Fibroblast of pulmonary artery (primary cell): ENCODE data around the gene KRTCAP2.
"Not testable (repeated sequence)": the region's sequence is repeated elsewhere in the genome, so short reads cannot be mapped to it uniquely, and the experiment has no call there.

Experiments
- DNase-seq: peaks from one replicate; pipeline ENCODE4 v3.0.0-alpha.2; 2010; ENCODE audit warnings: low read depth
- H3K4me3 ChIP-seq: replicated peaks from 2 replicates; pipeline ENCODE4 v1.5.1; 2011; ENCODE audit warnings: low read depth, mild to moderate bottlenecking, control low read depth, low read length, moderate library complexity
- TF ChIP-seq, protein P1 (sequence below): IDR thresholded peaks from 2 replicates; pipeline ENCODE4 v1.5.1; 2011; ENCODE audit warnings: mild to moderate bottlenecking, control low read depth, low read length, inconsistent platforms; ENCODE audit errors: missing control alignments

KRTCAP2 gene

DNA sequence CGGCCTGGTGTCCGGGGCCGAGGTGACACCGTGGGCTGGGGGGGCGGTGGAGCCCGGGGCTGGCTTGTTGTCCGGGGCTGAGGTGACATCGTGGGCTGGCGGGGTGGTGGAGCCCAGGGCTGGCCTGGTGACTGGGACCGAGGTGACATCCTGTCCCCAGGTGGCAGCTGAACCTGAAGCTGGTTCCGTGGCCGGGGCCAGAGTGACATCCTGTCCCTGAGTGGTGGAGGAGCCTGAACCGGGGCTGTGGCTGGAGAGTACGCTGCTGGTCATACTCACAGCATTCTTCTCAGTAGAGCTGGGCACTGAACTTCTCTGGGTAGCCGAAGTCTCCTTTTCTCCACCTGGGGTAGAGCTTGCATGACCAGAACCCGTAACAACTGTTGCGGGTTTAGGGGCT lies 18.8 kb upstream of the KRTCAP2 start:
- no peak overlapping the region for H3K4me3 ChIP-seq
- TF ChIP-seq, protein P1, sequence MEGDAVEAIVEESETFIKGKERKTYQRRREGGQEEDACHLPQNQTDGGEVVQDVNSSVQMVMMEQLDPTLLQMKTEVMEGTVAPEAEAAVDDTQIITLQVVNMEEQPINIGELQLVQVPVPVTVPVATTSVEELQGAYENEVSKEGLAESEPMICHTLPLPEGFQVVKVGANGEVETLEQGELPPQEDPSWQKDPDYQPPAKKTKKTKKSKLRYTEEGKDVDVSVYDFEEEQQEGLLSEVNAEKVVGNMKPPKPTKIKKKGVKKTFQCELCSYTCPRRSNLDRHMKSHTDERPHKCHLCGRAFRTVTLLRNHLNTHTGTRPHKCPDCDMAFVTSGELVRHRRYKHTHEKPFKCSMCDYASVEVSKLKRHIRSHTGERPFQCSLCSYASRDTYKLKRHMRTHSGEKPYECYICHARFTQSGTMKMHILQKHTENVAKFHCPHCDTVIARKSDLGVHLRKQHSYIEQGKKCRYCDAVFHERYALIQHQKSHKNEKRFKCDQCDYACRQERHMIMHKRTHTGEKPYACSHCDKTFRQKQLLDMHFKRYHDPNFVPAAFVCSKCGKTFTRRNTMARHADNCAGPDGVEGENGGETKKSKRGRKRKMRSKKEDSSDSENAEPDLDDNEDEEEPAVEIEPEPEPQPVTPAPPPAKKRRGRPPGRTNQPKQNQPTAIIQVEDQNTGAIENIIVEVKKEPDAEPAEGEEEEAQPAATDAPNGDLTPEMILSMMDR, result no peak
- no peak for DNase-seq

DNA sequence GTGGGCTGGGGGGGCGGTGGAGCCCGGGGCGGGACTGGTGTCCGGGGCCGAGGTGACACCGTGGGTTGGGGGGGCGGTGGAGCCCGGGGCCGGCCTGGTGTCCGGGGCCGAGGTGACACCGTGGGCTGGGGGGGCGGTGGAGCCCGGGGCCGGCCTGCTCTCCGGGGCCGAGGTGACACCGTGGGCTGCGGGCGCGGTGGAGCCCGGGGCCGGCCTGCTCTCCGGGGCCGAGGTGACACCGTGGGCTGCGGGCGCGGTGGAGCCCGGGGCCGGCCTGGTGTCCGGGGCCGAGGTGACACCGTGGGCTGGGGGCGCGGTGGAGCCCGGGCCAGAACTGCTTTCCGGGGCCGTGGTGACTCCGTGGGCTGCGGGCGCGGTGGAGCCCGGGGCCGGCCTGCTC lies 16.8 kb upstream of the KRTCAP2 start:
- not testable (repeated sequence) for H3K4me3 ChIP-seq, DNase-seq

DNA sequence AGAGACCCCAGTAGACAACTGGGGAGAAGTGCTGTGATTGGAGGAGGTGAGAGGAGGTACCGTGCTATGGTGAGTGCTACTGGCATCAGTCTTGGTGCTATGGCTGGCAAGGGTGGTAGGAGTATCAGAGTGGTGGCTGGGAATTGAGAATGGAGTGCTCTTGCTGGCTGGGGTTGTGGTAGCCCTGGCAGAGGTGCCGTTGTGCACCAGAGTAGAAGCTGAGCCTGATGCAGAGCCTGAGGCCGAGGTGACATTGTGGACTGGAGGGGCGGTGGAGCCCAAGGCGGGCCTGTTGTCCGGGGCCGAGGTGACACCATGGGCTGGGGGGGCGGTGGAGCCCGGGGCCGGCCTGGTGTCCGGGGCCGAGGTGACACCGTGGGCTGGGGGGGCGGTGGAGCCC lies 15.2 kb upstream of the KRTCAP2 start:
- DNase-seq, result no peak
- H3K4me3 ChIP-seq, result no peak overlapping the region
- TF ChIP-seq, protein P1, result no peak

DNA sequence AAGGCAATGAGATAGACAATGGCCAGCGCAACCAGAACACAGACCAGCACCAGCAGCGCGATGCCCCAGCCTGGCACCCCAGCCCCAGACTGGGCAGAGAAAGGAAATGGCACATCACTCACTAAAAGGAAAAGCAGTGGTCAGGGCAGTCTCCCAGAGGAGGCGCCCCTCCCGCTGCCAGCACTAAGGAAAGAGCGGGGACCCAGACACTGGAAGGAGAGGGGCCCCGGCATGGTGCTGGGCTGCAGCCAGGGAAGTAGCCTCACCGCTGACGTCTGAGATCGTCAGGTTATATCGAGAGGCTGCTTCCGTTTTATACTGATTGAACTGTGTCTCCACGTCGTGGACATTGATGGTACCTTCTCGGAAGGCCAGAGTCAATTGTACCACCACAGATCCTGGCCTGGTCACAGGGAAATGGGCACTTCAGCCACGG lies 14.4 kb upstream of the KRTCAP2 start:
- TF ChIP-seq, protein P1, result no peak
- H3K4me3 ChIP-seq, result no peak overlapping the region
- no peak for DNase-seq

DNA sequence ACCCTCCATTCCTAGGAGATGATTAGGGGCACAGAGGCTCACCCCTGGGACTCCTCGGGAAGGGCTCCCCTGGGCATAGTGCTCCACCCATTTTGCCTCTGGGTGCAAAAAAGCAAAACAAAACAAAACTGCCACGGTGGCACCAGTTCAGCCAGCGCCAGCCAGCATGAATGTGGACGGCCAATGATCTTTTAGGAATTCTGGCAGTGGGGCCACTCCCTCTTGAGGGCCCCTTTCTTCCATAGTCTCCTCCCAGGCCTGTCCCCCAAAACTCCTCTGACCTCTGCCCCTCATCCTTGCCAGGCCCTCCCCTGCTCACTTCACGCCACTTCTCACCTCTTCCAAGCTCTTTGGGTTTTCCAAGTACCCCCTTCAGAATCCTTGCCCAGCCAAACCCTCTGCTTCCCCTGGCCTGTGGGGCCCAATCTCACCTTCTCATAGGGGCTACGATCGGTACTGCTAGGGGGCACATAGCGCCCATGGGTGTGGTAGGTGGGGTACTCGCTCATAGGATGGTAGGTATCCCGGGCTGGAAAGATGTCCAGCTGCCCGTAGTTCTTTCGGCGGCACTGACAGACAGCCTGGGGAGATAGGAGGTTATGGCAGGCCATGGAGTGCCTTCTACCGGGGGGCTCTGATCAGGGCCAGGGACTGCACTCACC lies 13.8 kb upstream of the KRTCAP2 start:
- no peak for DNase-seq
- TF ChIP-seq, protein P1, result no peak
- no peak overlapping the region for H3K4me3 ChIP-seq

DNA sequence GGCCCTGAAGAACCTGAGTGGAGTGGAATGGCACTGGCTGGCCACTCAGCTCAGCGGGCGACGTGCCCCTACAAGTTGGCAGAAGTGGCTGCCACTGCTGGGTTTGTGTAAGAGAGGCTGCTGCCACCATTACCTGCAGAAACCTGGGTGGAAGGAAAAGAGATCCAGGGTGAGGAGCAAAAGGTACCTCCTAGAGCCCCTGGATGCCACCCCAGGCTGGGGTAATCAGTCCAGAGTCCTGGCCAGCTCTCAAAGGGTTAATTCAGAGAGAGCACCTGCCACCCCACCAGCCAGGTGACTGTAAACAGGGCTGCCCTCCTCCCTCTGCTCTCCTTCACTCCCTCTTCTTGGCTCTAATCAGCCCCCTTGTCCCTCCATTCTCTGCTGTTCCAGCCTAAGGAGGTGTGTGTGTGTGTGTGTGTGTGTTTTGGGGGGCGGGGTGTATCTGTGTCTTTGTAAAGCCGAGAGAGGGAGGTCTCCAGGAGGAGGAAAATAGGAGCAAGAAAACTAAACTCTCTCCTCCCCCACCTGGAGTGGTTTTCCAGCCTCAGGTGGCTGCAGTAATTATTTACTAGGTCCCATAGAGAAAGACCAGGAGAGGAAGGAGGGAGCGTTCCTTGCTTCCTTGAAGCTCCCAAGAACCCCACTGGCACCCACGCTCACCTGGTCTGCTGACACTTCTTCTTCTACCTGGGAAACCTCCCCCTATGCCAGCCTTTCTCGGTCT lies 13.1 kb upstream of the KRTCAP2 start:
- no peak for DNase-seq

DNA sequence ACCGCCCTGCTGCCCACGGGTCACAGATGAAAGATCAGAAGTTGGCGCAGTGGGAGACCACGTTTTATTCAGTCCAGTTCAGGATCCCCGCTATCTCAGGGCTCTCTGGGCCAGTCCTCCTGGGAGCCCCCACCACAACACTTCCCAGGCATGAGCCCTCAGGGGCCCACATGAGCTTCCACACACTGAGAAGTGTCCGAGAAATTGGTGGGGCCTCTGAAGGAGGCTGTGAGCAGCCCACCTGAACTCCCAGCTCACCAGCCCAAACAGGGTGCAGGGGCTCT lies 12.6 kb upstream of the KRTCAP2 start:
- H3K4me3 ChIP-seq, result no peak overlapping the region
- TF ChIP-seq, protein P1, result no peak
- no peak for DNase-seq

More for the DNA sequence above, 13.1 kb upstream of the KRTCAP2 start:
- TF ChIP-seq, protein P1, result no peak
- H3K4me3 ChIP-seq, result no peak overlapping the region
